ENCODE measurements around the gene HOXA3. TPM values are rescaled to one million over a fixed set of nuclear protein-coding genes. Genes with fewer than 3 reads are reported as not detected.

The HOXA3 gene
- polyA plus RNA-seq, 1 of the 3 experiments (the other 2 are of a cell fraction), result 0.15 TPM

GRCh38 chr7:27073076-27073475, 79.3 kb downstream of the HOXA3 start (continued):
- no peak for TF ChIP-seq CTCF (IDR thresholded peaks at IDR 0.05)
- no peak for TF ChIP-seq NRF1 (IDR thresholded peaks at IDR 0.05; ENCODE audit: low read depth, low read length)
- TF ChIP-seq RXRA (IDR thresholded peaks at IDR 0.05; ENCODE audit: borderline replicate concordance, low read depth), result no peak
- TF ChIP-seq SMC3 (IDR thresholded peaks at IDR 0.05; ENCODE audit: low read depth, low read length), result no peak
- no peak for TF ChIP-seq ELF1 (IDR thresholded peaks at IDR 0.05)

GRCh38 chr7:27071622-27072390, 80.6 kb downstream of the HOXA3 start:
- Histone ChIP-seq H3F3A (replicated peaks; ENCODE audit: insufficient read depth) (no peaks in the 10 kb centered on the region), H3K9me2 (no peaks in the 10 kb centered on the region), H3K4me1 (ENCODE audit: control insufficient read depth in 1 of 2, insufficient read depth in 2 of 2, low read depth in 1 of 2, low read length in 1 of 2) (no peaks in the 10 kb centered on the region), H3K9ac (no peak overlapping the region), H3K4me2 (no peak overlapping the region), H3K79me2 (ENCODE audit: insufficient read depth) (no peaks in the 10 kb centered on the region), H2AFZ (ENCODE audit: low read depth) (no peak overlapping the region), H4K20me1 (ENCODE audit: insufficient read depth) (no peaks in the 10 kb centered on the region), H3K9me3 (no peaks in the 10 kb centered on the region), H3K4me3 (ENCODE audit: low read depth in 2 of 2, low read length in 1 of 2) (no peak overlapping the region), H3K36me3 (replicated peaks in 1 of 2; ENCODE audit: control insufficient read depth in 1 of 2, insufficient read depth in 2 of 2, low read length in 1 of 2) (no peaks in the 10 kb centered on the region), H3K27ac (ENCODE audit: low read depth in 2 of 2, low read length in 1 of 2) (no peak overlapping the region), H3K27me3 (ENCODE audit: insufficient read depth) (peaks cover 25% of the 10 kb centered on the region)
- WGBS (ENCODE audit: low lambda C conversion rate), result 18% methylated on average over 6 of the region's 6 CpGs
- ChIA-PET POLR2A (no interaction called here), CTCF (interaction anchor here (0.6 to 0.8 kb wide), 2 partner anchors 11 to 474 kb away, joined by 3 read pairs; no protein-coding TSS in a partner anchor)
- TF ChIP-seq GABPA (IDR thresholded peaks at IDR 0.05; ENCODE audit: low read depth) (no peak), NFIC (IDR thresholded peaks at IDR 0.05; ENCODE audit: borderline replicate concordance) (no peak), RFX5 (IDR thresholded peaks at IDR 0.05; ENCODE audit: low read length) (no peak), TEAD4 (IDR thresholded peaks at IDR 0.05; ENCODE audit: borderline replicate concordance, insufficient read depth) (no peak), SMC3 (IDR thresholded peaks at IDR 0.05; ENCODE audit: low read depth, low read length) (no peak), ZBTB33 (IDR thresholded peaks at IDR 0.05; ENCODE audit: borderline replicate concordance, low read depth) (no peak), USF2 (IDR thresholded peaks at IDR 0.05; ENCODE audit: borderline replicate concordance, low read depth, low read length) (no peak), FOXM1 (IDR thresholded peaks at IDR 0.05; ENCODE audit: low read depth) (no peak), CHD2 (IDR thresholded peaks at IDR 0.05; ENCODE audit: low read length, partially characterized antibody) (no peak), SIN3A (IDR thresholded peaks at IDR 0.05; ENCODE audit: borderline replicate concordance, low read depth, low read length) (no peak), EP300 (IDR thresholded peaks at IDR 0.05; ENCODE audit: borderline replicate concordance in 1 of 2, low read depth in 1 of 2, low read length in 1 of 2) (no peak), IRF3 (IDR thresholded peaks at IDR 0.05; ENCODE audit: low read depth, low read length) (no peak), POLR2AphosphoS5 (IDR thresholded peaks at IDR 0.05; ENCODE audit: low read depth, low read length) (no peak), RCOR1 (IDR thresholded peaks at IDR 0.05; ENCODE audit: low read length) (no peak), MEF2A (IDR thresholded peaks at IDR 0.05; ENCODE audit: borderline replicate concordance, low read depth) (no peak), TAF1 (IDR thresholded peaks at IDR 0.05; ENCODE audit: borderline replicate concordance, low read depth, low read length) (no peak), USF1 (IDR thresholded peaks at IDR 0.05; ENCODE audit: borderline replicate concordance, low read depth) (no peak), PBX3 (IDR thresholded peaks at IDR 0.05) (no peak), MAX (IDR thresholded peaks at IDR 0.05; ENCODE audit: low read depth) (no peak), FOSL2 (IDR thresholded peaks at IDR 0.05; ENCODE audit: borderline replicate concordance, low read depth) (no peak)
- no peak for DNase-seq
